ENCODE measurements around the gene FBXO44.

The FBXO44 gene

DNA sequence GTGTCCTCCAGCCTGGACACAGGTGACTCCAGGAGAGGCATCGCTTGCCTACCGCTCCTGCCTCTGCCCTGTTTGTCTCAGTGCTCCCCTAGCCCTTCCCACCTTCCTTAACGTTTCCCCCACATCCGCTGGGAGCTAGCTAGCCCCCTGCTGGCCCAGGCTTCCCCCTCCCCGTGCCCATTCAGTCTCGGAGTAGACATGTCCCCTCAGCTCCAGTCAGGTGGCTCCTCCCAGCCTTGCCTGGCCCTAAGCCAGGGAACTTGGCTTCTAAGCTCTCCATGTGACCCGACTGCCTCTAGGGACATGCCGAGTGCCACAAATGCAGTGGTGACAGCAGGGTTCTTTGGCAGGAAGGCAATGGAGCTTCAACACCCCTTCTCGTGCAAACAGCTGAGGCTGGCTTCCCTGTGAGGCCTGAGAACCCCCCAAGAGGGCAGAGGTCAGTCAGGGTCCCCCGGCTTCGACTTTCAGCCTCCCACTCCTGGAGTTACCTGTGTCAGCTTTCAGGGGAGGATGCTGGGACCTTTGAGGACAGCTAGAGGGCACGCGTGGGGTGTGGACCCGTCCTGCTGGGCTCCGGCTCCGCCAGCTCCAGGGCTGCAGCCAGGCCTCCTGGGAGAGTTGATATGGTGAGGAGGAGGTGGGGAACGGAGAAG lies 53.1 kb downstream of the FBXO44 start:
- no peak for DNase-seq (ENCODE audit: low read depth in 2 of 2, low spot score in 1 of 2)

DNA sequence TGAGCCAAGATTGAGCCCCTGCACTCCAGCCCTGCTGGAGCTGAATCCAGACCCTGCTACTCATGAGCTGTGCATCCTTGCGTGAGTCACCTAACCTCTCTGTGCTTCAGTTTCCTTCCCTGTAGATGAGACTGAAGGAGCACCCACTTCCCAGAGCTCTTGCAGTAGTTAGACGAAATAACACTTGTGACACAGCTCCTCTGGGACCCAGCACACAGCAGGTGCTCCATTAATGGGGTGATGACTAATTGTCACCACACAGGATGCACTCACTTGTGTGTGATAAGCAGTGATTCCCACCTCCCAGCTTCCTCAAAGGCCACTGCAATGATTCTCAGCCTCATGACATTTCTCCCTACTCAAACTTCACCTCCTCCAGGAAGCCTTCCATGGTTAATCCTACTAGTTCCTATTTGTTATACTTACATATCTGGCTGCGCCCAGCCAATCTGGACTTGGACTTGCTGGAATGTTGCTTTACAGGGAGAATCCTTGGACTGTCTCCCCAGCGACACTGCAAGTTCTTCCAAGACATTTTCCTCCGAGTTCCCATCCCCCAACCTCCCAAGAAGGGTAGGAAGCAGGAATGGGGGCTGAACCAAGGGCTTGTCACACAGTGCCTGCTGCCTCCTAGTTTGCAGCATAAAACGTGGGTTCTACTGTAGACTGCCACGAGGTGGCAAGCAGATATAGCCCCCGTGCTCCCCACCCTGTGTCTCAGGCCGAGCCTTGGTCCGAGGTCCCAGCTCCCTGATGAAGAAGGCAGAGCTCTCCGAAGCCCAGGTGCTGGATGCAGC lies 54.1 kb downstream of the FBXO44 start:
- DNase-seq (ENCODE audit: low read depth in 2 of 2, low spot score in 1 of 2) = no peak

DNA sequence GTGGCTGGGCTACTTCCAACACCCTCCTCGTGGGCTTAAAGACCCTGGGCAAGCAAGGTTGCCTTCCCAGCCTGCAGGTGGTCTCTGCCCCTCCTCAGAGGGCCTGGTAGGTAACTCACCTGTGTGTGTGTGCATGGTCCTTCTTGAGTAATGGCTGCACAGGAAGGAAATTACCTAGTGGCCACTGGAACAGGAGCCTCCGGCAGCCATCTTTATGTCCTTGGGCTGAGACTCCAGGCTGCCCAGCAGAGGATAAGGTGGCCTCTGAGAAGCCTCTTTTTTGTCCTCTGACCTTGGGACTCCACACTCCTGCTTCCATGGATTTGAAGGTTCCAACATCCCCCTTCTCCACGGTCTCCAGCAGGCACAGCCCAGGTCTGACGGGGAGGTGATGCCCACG lies 56.8 kb downstream of the FBXO44 start:
- no peak for DNase-seq (ENCODE audit: low read depth in 2 of 2, low spot score in 1 of 2)

DNA sequence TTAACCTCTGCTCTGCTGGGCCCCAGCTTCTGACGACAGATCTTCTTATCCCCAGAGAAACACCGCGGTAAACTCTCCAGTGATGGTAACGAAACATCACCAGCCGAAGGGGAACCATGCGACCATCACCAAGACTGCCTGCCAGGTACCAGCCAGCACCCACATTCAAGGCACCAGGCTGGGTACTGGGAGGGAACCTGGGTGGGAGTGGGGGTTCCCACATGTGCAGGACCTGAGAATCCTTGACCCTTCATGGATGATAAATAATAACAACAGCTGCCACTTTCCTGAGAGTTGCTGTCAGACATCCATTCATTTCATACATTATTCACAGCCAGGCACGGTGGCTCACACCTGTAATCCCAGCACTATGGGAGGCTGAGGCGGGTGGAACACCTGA lies 57.6 kb downstream of the FBXO44 start:
- no peak for DNase-seq (ENCODE audit: low read depth in 2 of 2, low spot score in 1 of 2)

Measured in stimulated activated CD8-positive, alpha-beta memory T cell treated with anti-CD3 and anti-CD28 coated beads, Interleukin-4, amount 100 ng/mL, for 1 hour (primary cell).